ENCODE measurements around the gene EFNA5. TPM values are rescaled to one million over a fixed set of nuclear protein-coding genes. Genes with fewer than 3 reads are reported as not detected.

The EFNA5 gene
- total RNA-seq, 1 experiment from 2014 or later: 0.54 TPM

DNA sequence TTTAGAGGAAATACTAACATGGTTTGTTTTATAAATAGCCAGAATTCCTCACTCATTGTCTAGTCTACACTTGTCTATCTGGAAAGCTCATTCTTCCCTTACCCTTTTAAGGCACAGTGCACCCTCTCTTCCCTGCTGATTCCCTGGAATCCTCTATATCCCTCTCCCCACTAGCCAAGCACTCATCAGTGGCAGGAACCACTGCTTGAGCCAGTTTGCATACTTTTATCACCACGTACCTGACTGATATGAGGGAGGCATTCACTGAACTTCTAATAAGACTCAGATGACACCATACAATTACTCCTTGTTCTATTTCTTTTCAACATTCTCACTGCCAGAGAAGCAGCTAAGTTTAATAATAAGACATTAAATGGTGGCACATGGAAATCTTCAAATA, 134.9 kb downstream of the EFNA5 start:
- DNase-seq (ENCODE audit: low spot score): no peak
- in situ Hi-C loops (cut with HindIII; ENCODE audit: low sequenced_read_pairs): no loop called here

DNA sequence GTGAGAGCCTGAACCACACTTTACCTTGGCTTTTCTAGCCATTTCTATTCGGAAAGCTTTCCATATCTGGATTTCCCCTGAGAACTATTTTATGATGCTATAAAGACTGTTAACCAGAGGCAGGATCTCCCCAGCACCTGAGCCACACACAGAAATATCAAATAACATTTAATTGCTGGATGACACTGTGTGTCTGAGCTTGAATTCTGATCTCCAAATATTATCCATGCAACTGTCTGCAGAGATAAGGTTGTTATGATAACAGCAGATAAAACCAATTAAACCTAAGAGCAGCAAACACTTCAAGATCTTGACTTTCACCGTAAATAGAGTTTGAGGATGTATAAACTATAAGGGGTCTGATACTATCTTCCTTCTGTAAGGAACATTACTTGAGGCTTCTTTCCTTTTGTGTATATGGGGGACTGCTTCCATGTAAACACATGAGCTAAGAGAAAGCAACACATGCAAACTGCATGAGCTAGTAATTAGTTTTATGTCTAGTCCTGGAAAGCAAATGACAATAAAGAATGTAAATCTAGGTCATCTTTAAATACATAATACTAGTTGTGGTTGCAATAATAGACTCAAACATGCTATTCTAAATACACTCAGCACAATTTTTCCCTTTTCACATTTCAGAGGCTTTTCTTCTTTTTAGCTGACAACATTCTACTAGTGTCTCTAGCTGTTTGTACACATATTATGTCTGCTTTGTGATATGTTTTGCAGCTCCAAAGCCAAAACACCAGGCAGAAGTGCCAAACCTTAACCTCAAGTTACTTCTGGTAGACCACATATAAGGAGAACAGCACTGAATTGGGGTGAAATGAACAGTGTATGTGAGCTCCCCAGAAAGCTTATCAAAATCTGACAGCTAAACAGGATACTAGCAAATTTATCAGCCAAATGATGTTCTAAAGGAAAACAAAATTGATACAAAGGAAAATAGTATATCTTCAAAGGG, 136.5 kb downstream of the EFNA5 start:
- no peak for DNase-seq (ENCODE audit: low spot score)
- in situ Hi-C loops (cut with HindIII; ENCODE audit: low sequenced_read_pairs): no loop called here

DNA sequence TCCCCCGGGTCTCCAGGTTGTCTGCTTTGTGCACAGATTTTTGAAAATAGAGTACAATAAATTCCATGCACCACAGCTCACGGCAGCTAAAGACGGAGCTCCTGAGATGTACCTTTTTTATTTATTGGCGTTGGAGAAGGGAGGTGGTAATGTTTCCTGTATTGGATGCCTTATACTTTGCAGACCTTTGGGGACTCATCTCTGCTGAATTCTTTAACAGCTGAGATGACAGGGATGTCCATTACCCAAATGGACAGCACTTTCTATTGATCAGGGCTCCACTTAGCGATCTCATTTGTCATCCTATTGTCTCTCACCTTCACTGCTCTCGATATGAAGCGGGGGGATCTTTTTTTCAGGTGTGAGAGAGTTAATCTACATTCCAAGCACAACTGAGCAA, 137.8 kb downstream of the EFNA5 start:
- in situ Hi-C loops (cut with HindIII; ENCODE audit: low sequenced_read_pairs): no loop called here
- DNase-seq (ENCODE audit: low spot score): no peak

DNA sequence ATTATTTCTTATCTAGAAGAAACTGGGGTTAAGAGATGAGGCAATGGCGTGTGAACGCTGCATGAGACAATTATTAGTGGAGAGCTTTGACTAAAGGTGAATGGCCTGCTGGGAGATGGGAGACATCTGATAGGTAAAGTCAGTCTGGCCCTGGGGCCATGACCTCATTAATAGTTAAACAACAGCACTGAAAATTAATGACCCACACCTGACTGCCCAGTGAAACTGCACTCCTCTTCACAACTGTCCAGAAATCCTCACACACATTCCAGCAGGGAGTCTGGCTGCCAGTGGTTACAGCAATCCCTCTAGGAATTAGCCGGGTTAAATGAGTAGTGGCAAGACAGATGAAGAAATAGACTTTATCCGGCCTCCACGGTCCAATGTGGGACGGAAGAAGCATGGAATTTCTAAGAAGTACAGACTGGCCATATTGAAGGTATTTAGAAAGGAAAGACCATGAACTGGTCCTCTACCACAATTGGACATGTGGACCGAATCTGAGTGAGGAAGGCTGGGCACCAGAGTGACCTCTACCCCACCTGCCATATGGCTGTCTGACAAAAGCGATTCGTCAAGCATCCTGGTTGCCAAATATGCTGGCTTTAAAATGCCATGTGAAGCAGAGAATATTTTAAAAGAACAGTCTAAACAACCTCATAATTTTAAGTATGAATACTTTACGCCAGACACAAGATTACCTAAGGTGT, 138.4 kb downstream of the EFNA5 start:
- peak; percentile 45 for DNase-seq (ENCODE audit: low spot score)
- in situ Hi-C loops (cut with HindIII; ENCODE audit: low sequenced_read_pairs): no loop called here

DNA sequence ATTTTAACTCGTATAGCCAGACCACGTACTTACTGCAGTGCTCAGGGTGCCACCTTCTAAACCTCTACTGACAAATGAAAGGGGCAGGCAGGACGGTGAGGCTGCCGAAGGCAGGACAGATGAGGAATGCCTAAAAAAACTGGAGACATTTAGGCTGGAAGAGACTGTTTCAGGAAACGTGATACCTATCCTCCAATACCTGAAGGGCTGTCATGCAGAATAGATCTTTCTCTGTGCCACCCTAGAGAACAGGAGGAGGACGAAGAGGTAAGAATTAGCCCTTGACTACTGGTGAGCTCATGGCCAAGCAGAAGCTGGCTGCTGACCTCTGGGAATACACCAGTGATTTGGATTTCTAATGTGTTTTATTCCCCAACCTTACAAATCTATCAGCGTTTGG, 139.4 kb downstream of the EFNA5 start:
- in situ Hi-C loops (cut with HindIII; ENCODE audit: low sequenced_read_pairs): no loop called here
- no peak for DNase-seq (ENCODE audit: low spot score)

DNA sequence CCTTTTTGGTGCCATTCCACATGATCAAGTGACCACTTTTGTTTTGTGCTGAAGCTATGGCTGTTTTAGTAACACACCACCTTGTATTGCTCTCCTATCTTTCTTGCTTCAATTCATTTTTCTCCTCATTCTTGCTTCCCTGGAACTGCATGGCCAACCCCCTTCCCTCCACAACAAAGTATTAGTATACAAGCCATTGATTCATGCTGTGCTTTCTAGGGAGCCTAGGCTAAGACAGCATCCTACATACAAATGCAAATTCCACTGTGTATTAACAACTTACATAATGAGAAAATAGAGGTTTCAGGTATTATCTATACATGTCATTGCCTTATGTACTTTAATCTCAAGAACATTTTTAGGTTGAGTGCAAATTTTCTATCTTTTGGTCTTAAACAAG, 141.1 kb downstream of the EFNA5 start:
- in situ Hi-C loops (cut with HindIII; ENCODE audit: low sequenced_read_pairs): no loop called here
- DNase-seq (ENCODE audit: low spot score): no peak

DNA sequence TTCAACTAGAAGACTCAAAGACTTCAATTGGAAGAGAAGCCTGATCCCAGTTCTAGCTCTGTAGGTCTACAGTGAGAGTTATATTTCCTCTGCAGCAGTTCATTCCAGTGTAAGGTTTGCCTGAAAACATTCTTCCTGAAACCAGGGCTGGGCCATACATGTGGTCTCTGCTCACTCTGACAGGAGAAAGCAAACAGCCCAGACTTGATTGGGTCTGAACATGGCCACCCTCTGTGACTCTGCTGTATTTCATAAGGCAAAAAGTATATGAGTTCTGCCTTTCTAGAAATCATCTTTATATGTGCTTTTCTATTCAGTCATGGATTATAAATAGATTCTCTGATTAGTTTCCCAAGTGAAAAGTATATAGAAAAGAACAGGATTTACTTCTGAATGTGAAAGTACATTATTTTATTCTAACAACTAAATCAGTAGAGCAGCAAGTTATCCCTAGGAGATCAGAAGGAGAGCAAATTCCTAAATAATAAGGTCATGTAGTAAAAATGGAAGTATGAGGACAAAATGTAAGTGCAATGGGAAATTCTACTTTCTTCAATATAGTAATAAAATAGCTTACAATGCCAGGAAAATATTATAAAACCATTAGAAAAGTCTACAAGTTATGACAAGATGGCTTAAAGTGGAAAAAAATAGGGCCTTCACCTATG, 144.3 kb downstream of the EFNA5 start:
- no peak for DNase-seq (ENCODE audit: low spot score)
- in situ Hi-C loops (cut with HindIII; ENCODE audit: low sequenced_read_pairs): no loop called here

DNA sequence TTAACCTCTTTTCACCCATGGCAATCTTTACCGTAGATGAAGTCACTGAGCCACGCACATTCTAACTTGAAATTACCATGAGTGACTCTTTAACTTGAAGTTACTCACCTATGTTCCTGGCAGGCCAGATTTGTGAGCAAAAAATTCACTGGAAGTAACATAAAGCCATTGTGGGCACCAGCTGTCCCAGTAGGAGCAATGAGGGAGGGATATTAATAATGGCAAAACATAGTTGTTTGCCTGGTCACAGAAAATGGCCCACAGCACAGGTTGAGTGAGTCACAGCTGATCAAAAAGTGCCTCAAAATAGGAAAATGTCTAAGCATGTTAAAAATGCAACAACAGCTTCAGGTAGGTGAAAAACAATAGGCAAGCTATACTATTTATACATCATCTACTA, 146.6 kb downstream of the EFNA5 start:
- in situ Hi-C loops (cut with HindIII; ENCODE audit: low sequenced_read_pairs): no loop called here
- DNase-seq (ENCODE audit: low spot score): no peak

DNA sequence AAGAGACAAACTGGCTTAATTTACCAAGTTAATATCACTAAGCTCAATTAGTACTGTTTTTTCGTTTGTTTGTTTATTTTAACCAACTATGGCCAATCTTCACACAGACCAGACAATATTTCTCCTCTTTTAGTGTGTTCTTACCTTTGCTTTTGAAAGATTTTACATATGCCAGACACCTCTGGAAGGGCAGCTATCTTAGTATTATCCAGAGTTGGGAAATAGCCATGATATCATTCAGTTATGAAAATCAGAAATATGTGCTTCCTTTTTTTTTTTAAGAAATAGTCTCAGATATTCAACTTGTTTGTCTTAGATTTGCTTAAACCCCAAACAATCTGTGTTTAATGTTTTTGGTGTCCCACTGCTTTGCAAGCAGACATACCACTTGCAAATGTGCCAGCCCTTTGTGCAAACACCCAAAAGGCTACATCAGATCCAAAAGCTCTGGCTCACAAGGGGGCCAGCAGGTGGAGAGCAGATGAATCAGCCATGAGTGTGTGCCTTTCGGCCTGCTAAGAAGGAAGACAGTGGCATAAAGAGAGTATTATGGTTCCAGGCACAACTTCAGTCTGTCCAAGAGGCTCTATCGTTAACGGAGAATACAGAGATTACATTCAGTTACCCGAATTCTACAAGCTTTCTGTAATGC, 147.6 kb downstream of the EFNA5 start:
- in situ Hi-C loops (cut with HindIII; ENCODE audit: low sequenced_read_pairs): no loop called here
- no peak for DNase-seq (ENCODE audit: low spot score)

DNA sequence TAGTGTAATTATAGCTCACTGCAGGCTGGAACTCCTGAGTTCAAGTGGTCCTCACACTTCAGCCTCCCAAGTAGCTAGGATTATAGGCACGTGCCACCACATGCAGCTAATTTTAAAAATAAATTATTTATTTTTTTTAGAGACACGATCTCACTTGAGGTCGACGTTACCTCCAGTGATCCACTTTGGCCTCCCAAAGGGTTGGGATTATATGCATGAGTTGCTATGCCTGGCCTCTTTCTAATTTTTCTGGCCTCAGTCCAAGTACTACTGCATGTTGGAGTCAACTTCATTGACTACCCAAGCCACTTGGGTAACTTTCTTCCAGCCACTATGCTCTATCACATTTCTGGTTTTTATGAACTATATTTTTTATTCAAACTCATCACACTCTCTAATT, 148.3 kb downstream of the EFNA5 start:
- no peak for DNase-seq (ENCODE audit: low spot score)
- in situ Hi-C loops (cut with HindIII; ENCODE audit: low sequenced_read_pairs): no loop called here

DNA sequence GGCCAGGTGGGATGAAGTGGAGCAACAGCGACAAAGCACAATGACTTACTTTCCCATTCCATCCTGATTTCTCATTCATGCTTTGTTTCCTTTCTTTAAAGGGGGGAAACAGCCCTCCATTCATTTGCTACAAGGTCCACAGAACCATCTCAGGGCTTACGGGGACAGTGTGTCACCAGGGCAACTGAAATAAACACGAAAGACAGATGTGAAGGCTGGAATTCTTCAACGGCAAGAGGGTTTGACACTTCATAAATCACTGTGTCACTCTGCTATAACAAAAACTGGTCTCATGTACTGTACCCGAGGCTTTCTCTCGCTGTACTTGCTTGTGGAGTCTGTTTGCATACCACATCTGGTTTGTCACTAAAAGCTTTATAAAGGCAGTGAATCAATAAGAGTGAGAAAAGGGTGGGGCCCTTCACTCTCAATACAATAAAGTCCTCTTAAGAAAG, 150.8 kb downstream of the EFNA5 start:
- in situ Hi-C loops (cut with HindIII; ENCODE audit: low sequenced_read_pairs): no loop called here
- DNase-seq (ENCODE audit: low spot score): no peak

DNA sequence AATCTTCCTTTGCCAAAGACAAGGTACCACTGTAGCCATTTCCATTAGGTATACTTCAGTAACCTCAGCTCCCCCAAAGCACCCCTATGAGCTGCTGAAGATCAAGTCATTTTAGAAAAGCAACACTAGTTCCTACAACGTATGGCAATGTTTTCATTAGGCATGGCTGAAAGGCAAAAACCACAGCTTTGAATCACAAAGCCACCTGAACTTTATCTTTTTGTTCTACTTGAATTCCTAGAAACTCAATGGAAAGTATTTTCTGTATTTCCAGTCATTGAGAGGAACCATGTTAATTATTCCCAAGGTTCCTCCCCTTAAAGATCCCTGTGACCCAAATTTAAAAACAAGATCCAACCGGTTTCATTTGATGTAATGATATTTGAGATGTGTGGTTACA, 152.1 kb downstream of the EFNA5 start:
- in situ Hi-C loops (cut with HindIII; ENCODE audit: low sequenced_read_pairs): no loop called here
- DNase-seq (ENCODE audit: low spot score): no peak

DNA sequence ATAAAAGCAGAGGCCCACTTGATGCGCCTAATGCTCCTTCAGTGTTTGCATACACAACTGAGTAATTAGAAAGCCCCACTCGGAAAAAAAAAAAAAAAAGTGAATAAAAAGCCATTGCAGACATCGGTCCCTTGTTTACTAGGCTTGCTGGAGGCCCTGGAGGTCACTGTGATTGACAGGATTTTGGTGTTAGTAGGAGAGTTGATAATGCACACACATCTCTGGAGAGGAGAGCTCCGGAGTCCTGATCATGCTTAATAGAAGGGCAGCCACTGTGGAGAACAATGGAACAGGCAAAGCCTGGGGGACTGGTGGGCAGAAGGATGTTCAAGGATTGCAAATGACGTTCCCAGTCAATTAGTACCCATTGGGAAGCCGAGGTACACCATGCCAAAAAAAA, 152.5 kb downstream of the EFNA5 start:
- in situ Hi-C loops (cut with HindIII; ENCODE audit: low sequenced_read_pairs): no loop called here
- DNase-seq (ENCODE audit: low spot score): no peak

DNA sequence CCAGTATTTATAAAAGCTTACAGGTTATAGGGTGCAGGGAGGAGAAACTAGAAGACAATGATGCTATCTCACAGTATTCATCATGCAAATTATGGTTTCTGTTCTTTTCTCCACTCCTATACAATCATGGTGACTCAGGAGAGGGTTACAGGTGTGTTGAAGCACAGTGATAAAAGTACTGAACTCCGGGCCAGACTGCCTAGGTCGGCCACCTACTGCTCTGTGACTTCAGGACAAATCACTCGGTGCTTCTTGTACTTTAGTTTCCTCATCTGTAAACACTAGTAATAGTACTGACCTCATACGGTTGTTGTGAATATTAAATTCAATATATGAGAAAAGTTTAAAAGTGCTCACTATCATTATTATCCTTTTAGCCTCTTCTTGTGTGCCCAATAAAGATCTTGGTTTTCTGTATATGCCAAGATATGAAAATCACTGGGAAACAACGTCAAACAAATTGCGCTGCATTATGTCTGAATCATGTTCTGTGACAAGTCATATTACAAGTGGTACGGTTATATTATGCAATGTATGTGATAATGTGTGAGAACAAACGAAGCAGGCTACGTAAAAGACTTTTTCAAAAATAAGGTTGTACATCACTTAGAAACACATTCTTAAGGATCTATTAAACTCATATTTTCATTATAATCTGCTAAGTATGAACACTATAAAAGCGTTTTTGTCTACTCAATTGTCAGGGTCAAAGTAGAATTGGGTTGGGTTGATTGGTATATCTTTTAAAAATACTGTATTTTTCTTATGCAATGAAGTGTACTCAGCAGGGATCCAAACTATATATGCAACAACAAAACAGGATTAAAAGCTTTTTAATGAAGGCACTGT, 153.3 kb downstream of the EFNA5 start:
- in situ Hi-C loops (cut with HindIII; ENCODE audit: low sequenced_read_pairs): no loop called here
- no peak for DNase-seq (ENCODE audit: low spot score)

DNA sequence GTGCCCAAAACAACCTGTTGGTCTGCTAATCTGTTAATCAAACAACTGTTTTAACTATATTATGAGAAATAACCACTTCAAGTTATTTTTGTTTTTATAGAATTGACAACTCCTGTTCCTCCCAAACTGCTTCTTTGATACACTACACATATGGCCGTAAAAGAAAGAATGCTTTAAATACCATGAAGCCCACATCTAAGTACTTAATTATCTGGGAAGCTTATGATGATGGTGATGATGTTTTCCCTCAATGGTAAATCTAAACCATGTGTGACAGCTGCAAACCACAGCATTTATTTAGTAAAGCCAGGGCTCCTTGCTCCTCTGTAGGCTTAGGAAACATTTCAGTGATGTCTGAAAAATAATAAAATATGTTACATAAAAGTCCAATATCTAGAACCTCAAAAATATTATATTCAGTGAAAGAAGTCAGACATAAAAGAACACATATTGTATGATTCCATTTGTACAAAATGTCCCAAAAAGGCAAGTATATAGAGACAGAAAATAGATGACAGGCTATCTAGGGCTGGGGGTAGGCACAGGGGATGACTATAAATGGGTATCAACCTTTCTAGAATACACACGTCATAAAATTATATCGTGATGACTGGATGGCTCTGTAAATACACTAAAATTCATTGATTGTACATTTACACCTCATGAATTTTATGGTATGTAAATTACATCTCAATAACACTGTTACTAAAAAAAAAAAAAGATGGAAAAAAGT, 154.1 kb downstream of the EFNA5 start:
- in situ Hi-C loops (cut with HindIII; ENCODE audit: low sequenced_read_pairs): no loop called here

DNA sequence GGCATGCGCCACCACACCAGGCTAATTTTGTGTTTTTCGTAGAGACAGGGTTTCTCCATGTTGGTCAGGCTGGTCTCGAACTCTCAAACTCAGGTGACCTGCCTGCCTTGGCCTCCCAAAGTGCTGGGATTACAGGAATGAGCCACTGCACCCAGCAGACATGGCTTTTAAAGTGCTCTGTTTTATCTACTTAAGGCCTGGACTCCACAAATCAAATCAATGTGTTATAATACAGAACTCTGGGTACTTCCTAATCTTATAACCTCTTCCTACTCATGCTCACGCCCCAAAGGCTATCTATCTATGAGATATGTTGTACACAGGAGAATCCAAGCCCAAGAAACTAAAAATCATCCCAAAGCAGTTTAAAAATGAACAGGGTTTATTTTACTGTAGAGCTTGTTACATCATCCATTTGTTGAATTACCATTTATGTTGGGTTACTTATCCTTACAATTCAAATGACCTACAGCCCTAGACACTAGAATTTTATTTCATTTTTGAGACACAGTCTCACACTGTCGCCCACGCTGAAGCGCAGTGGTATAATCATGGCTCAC, 155.1 kb downstream of the EFNA5 start:
- no peak for DNase-seq (ENCODE audit: low spot score)
- in situ Hi-C loops (cut with HindIII; ENCODE audit: low sequenced_read_pairs): no loop called here

More for the DNA sequence above, 154.1 kb downstream of the EFNA5 start:
- DNase-seq (ENCODE audit: low spot score): no peak

DNA sequence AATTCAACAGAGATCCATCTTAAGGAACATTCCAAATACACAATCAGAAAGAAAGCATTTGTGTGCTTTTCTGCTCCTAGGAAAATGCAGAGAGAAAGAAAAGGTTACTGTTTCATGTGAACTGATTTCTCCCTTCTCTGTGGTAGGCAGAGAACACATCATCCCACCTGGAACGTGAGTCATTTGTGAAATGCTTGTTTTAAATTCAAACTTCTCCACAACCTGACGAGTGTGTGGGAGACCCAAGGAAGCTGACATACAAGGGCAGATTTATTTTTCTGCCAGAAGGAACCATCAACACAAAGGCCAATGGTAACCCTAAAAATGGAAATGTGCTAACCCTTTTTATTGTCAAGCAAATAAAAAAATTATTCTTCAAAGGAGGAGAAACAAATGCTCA, 156.4 kb downstream of the EFNA5 start:
- in situ Hi-C loops (cut with HindIII; ENCODE audit: low sequenced_read_pairs): no loop called here
- DNase-seq (ENCODE audit: low spot score): no peak

Measured in G401 (cell line).